ENCODE measurements around the gene RUNX3. TPM values are rescaled to one million over a fixed set of nuclear protein-coding genes. Genes with fewer than 3 reads are reported as not detected.

RUNX3 gene
- total and polyA plus RNA-seq, 2 donors (not counting 3 experiments of a cell fraction or from before 2014, with no cell fraction given), result not detected

DNA sequence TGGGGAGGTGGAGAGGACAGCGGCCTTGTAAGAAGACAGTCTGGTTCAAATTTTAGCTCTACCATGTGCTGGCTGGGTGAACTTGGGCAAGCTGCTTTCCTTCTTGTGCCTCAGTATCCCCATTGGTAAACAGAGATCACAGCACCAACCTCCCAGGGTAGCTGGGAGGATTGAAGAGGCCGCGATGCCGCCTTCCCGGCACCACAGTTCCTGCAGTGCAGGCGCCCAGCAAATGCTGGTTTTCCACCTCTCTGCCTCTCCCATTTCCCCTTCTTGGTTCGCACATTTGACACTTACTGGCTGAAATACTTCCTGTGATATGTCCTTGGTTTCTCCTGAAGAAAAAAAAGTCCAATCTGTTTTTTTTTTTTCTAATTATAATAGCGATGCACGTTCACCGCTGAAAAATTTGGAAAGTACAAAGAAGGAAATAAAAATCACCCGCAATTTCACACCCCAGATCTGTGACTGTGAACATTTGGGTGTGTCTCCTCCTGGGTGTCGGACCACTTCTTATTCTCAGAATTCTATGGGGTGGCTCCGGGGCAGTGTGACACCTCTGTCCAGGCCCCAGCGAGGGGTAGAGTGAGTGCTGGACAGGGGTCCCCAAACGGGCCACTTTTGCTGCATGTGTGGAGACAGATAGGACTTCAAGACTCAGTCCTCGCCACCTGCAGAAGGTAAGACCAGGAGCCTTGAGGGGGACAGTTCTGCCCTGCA, 73.1 kb downstream of the RUNX3 start:
- intact Hi-C loops (cut with micrococcal nuclease), result no loop called here
- Histone ChIP-seq H3K9me1 (replicated peaks; ENCODE audit: control insufficient read depth, extremely low read depth, insufficient read depth, low read length) (no peaks in the 10 kb centered on the region), H3K79me2 (ENCODE audit: control insufficient read depth, insufficient read depth, low read length) (no peaks in the 10 kb centered on the region), H3K4me2 (ENCODE audit: insufficient read depth, low read length) (no peak overlapping the region), H3K27ac (ENCODE audit: insufficient read depth, low read depth, low read length) (no peak overlapping the region), H3K4me1 (ENCODE audit: control insufficient read depth, extremely low read depth, insufficient read depth, low read length) (no peaks in the 10 kb centered on the region), H4K20me1 (replicated peaks; ENCODE audit: control insufficient read depth, extremely low read depth, insufficient read depth, low read length) (no peaks in the 10 kb centered on the region), H3K36me3 (ENCODE audit: control insufficient read depth in 2 of 2, extremely low read depth in 1 of 2, insufficient read depth in 2 of 2, low read length in 2 of 2) (no peaks in the 10 kb centered on the region), H3K9me3 (replicated peaks; ENCODE audit: control insufficient read depth, insufficient read depth, low read length) (no peaks in the 10 kb centered on the region), H2AFZ (ENCODE audit: low read depth, low read length) (no peak overlapping the region), H3K4me3 (replicated peaks in 1 of 3; ENCODE audit: insufficient read depth in 1 of 3, low read depth in 1 of 3, low read length in 3 of 3) (no peak overlapping the region), H3K27me3 (ENCODE audit: control insufficient read depth in 2 of 2, insufficient read depth in 2 of 2, low read length in 2 of 2) (no peaks in the 10 kb centered on the region), H3K9ac (replicated peaks; ENCODE audit: extremely low read depth, insufficient read depth, low read length) (no peak overlapping the region)
- FAIRE-seq (no peak), DNase-seq (ENCODE audit: low read depth, low spot score) (no peak)
- dilution Hi-C loops (cut with MboI; ENCODE audit: extremely low pct_ligation_motif_present, low sequenced_read_pairs), result no loop called here
- POLR2A ChIA-PET, result no interaction called here
- CTCF ChIA-PET, result no interaction called here
- TF ChIP-seq FOS (IDR thresholded peaks at IDR 0.05; ENCODE audit: borderline replicate concordance, insufficient read depth, low read length), result no peak
- TF ChIP-seq, protein P1, sequence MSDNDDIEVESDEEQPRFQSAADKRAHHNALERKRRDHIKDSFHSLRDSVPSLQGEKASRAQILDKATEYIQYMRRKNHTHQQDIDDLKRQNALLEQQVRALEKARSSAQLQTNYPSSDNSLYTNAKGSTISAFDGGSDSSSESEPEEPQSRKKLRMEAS (IDR thresholded peaks at IDR 0.05; ENCODE audit: insufficient read depth, insufficient read length), result no peak
- no peak for TF ChIP-seq POLR2AphosphoS5 (IDR thresholded peaks at IDR 0.05; ENCODE audit: insufficient read depth, low read depth, low read length)
- no peak for TF ChIP-seq MYC (IDR thresholded peaks at IDR 0.05; ENCODE audit: low read depth, low read length)
- TF ChIP-seq POLR2A (IDR thresholded peaks at IDR 0.05; ENCODE audit: low read depth, low read length), result no peak
- TF ChIP-seq, protein P2, sequence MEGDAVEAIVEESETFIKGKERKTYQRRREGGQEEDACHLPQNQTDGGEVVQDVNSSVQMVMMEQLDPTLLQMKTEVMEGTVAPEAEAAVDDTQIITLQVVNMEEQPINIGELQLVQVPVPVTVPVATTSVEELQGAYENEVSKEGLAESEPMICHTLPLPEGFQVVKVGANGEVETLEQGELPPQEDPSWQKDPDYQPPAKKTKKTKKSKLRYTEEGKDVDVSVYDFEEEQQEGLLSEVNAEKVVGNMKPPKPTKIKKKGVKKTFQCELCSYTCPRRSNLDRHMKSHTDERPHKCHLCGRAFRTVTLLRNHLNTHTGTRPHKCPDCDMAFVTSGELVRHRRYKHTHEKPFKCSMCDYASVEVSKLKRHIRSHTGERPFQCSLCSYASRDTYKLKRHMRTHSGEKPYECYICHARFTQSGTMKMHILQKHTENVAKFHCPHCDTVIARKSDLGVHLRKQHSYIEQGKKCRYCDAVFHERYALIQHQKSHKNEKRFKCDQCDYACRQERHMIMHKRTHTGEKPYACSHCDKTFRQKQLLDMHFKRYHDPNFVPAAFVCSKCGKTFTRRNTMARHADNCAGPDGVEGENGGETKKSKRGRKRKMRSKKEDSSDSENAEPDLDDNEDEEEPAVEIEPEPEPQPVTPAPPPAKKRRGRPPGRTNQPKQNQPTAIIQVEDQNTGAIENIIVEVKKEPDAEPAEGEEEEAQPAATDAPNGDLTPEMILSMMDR (IDR thresholded peaks at IDR 0.05; ENCODE audit: extremely low read depth in 1 of 2, insufficient read depth in 1 of 2, low read depth in 1 of 2, low read length in 2 of 2), result no peak
- TF ChIP-seq EZH2 (IDR thresholded peaks at IDR 0.05; ENCODE audit: borderline replicate concordance, low read depth, low read length, severe bottlenecking), result no peak
- no peak for TF ChIP-seq JUN (IDR thresholded peaks at IDR 0.05; ENCODE audit: borderline replicate concordance, insufficient read depth, insufficient read length, low read depth)
- TF ChIP-seq GATA2 (IDR thresholded peaks at IDR 0.05; ENCODE audit: insufficient read depth, insufficient read length, low read depth, low read length), result no peak
- no TSS peak for BruUV-seq (replicated peaks)
